ENCODE results near the gene BRD8.

DNA sequence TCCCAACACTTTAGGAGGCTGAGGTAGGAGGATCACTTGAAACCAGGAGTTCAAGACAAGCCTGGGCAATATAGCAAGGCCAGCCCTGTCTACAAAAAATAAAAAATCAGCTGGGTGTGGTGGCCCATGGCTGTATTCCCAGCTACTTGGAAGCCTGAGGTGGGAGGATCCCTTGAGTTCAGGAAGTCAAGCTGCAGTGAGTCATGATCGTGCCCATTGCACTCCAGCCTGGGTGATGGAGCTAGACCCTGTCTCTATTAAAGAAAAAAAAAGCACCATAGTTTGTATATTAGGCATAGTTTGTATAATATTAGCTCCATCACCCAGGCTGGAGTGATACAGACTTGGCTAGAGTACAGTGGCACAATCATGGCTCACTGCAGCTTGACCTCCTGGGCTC lies 29.6 kb downstream of the BRD8 start:
- TF ChIP-seq POLR2A (IDR thresholded peaks at IDR 0.05; ENCODE audit: low read depth, low read length) (no peak), POLR2AphosphoS5 (IDR thresholded peaks at IDR 0.05; ENCODE audit: low read length) (no peak), NR2F1 (conservative IDR thresholded peaks at IDR 0.05) (no peak), NFXL1 (IDR thresholded peaks at IDR 0.05; ENCODE audit: borderline replicate concordance) (no peak), HDAC6 (IDR thresholded peaks at IDR 0.05; ENCODE audit: unreplicated experiment) (no peak), ZNF274 (IDR thresholded peaks at IDR 0.05; ENCODE audit: insufficient read depth, insufficient read length) (no peak)
- TF ChIP-seq, protein P1, sequence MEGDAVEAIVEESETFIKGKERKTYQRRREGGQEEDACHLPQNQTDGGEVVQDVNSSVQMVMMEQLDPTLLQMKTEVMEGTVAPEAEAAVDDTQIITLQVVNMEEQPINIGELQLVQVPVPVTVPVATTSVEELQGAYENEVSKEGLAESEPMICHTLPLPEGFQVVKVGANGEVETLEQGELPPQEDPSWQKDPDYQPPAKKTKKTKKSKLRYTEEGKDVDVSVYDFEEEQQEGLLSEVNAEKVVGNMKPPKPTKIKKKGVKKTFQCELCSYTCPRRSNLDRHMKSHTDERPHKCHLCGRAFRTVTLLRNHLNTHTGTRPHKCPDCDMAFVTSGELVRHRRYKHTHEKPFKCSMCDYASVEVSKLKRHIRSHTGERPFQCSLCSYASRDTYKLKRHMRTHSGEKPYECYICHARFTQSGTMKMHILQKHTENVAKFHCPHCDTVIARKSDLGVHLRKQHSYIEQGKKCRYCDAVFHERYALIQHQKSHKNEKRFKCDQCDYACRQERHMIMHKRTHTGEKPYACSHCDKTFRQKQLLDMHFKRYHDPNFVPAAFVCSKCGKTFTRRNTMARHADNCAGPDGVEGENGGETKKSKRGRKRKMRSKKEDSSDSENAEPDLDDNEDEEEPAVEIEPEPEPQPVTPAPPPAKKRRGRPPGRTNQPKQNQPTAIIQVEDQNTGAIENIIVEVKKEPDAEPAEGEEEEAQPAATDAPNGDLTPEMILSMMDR (IDR thresholded peaks at IDR 0.05 in 2 of 3, conservative IDR thresholded peaks at IDR 0.05 in 1 of 3; ENCODE audit: control insufficient read depth in 2 of 3, extremely low read depth in 1 of 3, insufficient read depth in 1 of 3, low read depth in 3 of 3, low read length in 3 of 3), result no peak
- TF ChIP-seq, protein P2, sequence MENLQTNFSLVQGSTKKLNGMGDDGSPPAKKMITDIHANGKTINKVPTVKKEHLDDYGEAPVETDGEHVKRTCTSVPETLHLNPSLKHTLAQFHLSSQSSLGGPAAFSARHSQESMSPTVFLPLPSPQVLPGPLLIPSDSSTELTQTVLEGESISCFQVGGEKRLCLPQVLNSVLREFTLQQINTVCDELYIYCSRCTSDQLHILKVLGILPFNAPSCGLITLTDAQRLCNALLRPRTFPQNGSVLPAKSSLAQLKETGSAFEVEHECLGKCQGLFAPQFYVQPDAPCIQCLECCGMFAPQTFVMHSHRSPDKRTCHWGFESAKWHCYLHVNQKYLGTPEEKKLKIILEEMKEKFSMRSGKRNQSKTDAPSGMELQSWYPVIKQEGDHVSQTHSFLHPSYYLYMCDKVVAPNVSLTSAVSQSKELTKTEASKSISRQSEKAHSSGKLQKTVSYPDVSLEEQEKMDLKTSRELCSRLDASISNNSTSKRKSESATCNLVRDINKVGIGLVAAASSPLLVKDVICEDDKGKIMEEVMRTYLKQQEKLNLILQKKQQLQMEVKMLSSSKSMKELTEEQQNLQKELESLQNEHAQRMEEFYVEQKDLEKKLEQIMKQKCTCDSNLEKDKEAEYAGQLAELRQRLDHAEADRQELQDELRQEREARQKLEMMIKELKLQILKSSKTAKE (IDR thresholded peaks at IDR 0.05; ENCODE audit: low read depth, poor library complexity, severe bottlenecking), result no peak
